ENCODE data around the gene TXN.

TXN gene

GRCh38 chr9:110256380-110257096 is at the start of gene TXN:
Gene TXN (minus strand): TSS chr9:110256507. CDS start chr9:110256435, 72 bp downstream.
- peak; percentile 87 for DNase-seq (ENCODE audit: low spot score)

GRCh38 chr9:110303133-110303532 is 46.8 kb upstream of the TXN start:
- DNase-seq (ENCODE audit: low spot score): no peak

- no peak for DNase-seq (ENCODE audit: low spot score)
Observed at GRCh38 chr9:110298043-110298605, 41.8 kb upstream of the TXN start.

GRCh38 chr9:110293248-110293647 is 36.9 kb upstream of the TXN start:
- DNase-seq (ENCODE audit: low spot score): no peak

GRCh38 chr9:110291921-110292557 is 35.7 kb upstream of the TXN start:
- DNase-seq (ENCODE audit: low spot score): no peak

GRCh38 chr9:110290001-110290400 is 33.7 kb upstream of the TXN start:
- no peak for DNase-seq (ENCODE audit: low spot score)

- DNase-seq (ENCODE audit: low spot score): no peak
Observed at GRCh38 chr9:110288503-110288902, 32.2 kb upstream of the TXN start.

- no peak for DNase-seq (ENCODE audit: low spot score)
Observed at GRCh38 chr9:110287289-110287680, 31.0 kb upstream of the TXN start.

- no peak for DNase-seq (ENCODE audit: low spot score)
Observed at GRCh38 chr9:110284211-110284844, 28.0 kb upstream of the TXN start.

- DNase-seq (ENCODE audit: low spot score): no peak
Observed at GRCh38 chr9:110283751-110284150, 27.4 kb upstream of the TXN start.

- no peak for DNase-seq (ENCODE audit: low spot score)
Observed at GRCh38 chr9:110282739-110283081, 26.4 kb upstream of the TXN start.

GRCh38 chr9:110282018-110282738 is 25.9 kb upstream of the TXN start:
- no peak for DNase-seq (ENCODE audit: low spot score)

- DNase-seq (ENCODE audit: low spot score): peak; percentile 31
Observed at GRCh38 chr9:110278080-110278707, 21.9 kb upstream of the TXN start.

GRCh38 chr9:110276781-110277180 is 20.5 kb upstream of the TXN start:
- no peak for DNase-seq (ENCODE audit: low spot score)

- DNase-seq (ENCODE audit: low spot score): no peak
Observed at GRCh38 chr9:110270211-110270995, 14.1 kb upstream of the TXN start.

GRCh38 chr9:110266795-110267194 is 10.5 kb upstream of the TXN start:
- no peak for DNase-seq (ENCODE audit: low spot score)

GRCh38 chr9:110261632-110262031 is 5.3 kb upstream of the TXN start:
- DNase-seq (ENCODE audit: low spot score): no peak

- no peak for DNase-seq (ENCODE audit: low spot score)
Observed at GRCh38 chr9:110260911-110261310, 4.6 kb upstream of the TXN start.

- DNase-seq (ENCODE audit: low spot score): no peak
Observed at GRCh38 chr9:110259566-110259965, 3.3 kb upstream of the TXN start.

- no peak for DNase-seq (ENCODE audit: low spot score)
Observed at GRCh38 chr9:110258690-110259091, 2.4 kb upstream of the TXN start.

- no peak for DNase-seq (ENCODE audit: low spot score)
Observed at GRCh38 chr9:110257956-110258355, 1.6 kb upstream of the TXN start.

Data from kidney capillary endothelial cell (primary cell).